NCI-H345 treated with DMSO at 0.1 percent for 48 hours (cell line): ENCODE results near the gene SHROOM1.

ENCODE experiments used
- DNase-seq: peaks from one replicate; lab custom pipeline; 2025; ENCODE audit not compliant: unreplicated experiment; lab: John Stamatoyannopoulos, UW

SHROOM1 gene

DNA sequence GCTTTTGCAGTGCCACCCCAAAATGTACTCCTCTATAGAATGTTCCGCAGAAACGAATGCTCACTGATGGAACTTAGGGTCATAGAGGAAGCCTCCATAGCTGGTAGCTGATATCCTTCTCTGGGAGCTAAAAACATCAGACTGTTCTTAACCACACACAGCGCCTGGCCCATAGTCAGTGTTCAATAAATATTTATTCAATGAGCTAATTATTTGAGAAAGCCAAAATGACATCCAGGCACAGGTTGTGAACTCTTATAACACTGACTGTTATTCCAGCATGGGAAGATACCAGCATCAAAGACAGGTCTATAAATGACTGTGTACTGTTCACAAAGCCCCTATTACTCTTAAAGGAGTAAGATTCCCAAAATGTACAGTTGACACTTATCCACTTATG is 22.9 kb upstream of the SHROOM1 start:
- no peak for DNase-seq

DNA sequence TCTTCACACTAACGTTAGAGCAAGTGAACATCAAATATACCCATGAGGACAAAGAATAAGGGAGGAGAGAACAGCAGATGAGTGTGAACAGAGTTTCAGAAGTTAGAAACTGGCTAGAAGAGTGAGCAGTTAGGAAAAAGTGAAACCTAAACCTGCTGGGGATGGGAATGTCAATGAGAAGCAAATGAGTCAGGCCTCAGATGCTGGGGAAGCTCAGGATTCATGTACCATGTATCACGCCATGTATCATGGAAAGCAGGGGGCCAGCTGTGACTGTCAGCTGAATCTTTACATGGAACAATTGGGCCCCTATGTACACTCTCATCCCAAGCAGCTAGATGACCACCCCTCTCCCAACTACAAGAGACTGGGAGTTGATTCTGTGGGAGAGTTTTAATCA is 19.6 kb upstream of the SHROOM1 start:
- no peak for DNase-seq

DNA sequence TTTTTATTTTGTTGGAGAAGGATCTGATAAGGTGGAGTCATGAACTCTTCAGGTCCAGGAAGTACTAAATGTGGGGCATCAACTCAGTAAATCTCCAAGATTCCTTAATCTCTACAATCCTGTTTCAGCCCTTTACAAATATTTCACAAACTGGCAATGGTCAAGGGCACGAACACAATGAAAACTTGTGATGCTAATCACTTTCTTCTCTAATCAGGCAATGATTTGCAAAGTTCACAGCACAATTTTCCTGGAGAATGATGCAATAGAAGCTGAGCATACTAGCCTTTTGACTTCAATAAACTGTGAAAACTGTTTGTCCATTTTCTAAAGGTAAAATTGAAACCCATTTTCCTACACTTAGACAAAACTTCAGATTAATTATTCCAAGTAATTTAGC is 18.9 kb upstream of the SHROOM1 start:
- DNase-seq, result no peak

DNA sequence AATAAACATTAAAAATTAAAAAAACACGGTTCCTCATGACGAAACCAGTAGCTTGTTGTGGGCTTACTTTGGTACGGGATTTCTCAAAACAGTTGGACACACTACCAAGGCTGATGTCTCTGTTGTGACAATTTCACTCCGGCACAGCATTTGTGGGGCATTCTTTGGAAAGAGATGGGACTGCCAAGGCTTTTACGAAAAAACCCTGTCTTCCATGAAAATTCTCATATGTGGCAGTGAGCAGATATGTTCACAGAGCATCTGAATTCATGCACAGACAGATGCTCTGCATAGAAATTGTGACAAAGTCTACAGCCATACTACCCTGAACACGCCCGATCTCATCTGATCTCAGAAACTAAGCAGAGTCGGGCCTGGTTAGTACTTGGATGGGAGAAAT is 17.8 kb upstream of the SHROOM1 start:
- DNase-seq, result no peak

DNA sequence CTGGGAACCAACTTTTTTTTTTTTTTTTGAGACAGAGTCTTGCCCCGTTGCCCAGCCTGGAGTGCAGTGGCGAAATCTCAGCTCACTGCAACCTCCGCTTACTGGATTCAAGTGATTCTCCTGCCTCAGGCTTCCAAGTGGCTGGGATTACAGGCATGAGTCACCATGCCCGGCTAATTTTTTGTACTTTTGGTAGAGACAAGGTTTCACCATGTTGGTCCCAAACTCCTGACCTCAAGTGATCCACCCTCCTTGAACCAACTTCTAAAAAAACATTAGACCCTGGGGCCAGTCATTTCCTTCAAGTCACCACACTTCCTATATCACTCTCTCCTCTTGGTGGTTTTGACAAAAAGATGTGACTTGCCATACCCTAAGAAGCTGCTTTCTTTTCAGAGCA is 10.9 kb upstream of the SHROOM1 start:
- DNase-seq, result no peak

DNA sequence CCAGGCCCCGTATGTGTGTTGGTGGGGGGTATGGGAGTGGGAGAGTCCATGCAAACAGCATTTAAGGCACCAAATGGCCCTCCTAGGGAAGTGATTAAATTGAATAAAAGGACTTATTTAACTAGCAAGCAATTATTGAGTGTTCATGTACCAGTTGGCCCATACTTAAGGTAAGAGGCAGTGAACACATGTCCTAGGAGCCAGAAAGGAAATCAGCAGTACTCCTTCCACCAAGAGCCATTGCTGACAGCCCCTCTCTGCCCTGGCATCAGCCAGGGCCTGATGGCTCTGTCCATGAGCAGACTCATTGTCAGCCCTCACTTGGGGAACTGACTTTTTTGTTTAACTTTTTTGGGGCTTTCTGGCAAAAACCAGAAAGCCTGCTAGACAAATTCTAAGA is 10.4 kb upstream of the SHROOM1 start:
- no peak for DNase-seq

DNA sequence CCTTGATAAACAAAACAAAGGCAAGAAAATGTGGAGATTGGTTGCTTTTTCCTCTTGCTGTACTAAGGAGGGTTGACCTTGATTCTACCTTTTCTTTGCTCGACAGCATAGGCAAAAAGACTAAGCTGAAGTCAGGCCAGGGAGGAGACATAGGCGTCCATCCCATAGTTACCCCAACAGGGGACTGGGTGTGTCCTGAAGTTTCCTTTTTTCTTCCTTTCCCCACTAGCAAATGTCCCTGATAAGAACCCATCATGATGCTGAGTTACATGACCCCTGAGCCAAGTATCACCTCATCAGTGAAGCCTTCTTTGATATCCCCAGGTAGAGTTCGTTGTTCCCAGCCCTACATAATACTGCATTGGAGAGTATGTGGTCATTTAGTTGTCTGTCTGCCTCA is 9.9 kb upstream of the SHROOM1 start:
- no peak for DNase-seq

DNA sequence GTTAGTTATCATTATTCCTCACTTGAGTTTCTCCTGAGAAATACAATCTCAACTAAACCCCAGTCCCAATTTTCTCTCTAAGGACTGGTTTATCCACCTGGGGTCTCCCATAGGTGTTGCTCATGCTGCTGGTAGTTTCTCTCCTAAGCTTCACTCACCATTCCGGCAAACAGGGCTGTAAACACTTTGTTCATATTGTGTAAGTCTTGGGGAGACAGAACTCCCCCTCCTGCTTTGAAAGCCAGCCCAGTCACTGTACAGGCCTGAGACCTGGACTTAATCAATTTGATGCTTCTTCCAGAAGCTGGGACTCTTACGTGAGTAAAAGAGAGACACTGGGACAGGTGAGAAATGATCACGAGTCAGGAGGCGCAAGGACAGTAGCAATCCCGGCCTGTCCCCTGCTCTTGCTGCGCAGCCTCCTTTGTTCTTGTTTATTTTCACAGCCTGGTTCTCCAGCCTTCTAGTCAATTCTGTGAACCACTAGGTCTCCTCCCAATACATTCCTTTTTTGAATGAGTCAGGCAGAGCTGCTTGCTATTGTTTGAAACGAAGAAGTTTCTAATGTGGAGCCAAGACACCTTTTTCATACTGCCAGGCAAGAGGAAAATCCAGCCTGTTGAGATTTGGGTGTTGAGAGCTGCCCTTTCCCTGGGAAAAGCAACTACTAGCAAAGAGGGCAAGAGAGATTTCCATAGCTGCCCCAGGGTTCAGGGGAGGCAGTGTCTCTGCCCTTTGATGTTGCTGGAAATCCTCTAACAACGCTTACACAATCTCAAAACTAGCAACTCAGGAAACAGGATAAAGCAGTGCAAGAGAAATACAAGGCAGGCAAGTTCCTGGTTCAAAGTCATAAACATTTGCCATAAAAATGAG is 9.2 kb upstream of the SHROOM1 start:
- no peak for DNase-seq

DNA sequence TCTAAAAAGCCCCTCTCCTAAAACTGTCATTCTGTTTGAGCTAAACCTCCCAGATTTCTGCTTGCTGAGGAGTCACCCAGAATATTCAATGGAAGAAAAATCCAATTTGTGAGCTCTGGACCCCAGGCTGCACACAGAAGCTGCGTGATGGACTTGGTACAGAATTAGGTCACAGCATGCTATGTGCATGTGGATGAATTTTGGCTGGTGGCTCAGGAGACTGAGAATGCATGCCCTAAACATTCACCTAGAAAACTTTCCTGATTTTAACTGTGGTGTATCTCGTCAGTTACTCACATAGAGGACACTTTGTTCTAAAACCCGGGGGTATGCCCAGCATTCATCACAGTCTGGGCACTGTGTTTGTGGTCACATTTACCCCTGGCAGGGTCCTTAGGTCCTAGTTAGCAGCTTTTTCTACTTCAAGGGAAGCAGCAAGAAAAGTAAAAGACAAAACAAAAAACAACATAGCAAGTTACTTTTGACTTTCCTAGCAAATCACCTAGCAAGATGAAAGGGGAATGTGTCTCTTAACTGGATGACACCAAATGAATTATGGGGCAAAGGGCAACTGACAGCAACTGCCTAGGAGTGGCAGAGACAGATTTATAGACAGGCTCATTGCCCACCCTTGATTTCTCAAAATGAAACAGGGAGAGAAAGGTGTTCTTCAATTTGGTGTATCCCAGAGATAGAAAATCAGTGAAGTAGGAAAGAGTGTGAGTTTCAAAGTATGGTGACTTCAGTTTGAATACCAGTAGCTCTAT is 8.3 kb upstream of the SHROOM1 start:
- no peak for DNase-seq

DNA sequence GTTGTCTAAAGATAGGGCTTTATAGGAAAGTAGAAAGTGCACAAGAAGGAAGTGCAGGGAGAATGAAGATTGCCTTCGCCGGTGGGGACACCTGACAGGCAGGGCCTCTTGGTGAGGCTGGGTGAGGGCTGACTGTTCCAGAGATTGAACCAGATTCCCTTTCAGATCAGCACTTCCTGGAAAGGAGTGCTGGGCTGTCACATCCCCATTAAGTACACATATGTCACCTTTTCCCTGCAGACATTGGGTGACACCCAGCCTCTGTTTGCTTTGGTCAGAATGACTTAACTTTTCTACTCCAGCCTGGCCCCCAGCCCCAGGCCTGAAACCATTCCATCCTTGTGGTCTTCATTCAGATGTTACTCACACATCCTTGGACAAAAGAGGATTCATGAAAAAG is 7.4 kb upstream of the SHROOM1 start:
- no peak for DNase-seq

DNA sequence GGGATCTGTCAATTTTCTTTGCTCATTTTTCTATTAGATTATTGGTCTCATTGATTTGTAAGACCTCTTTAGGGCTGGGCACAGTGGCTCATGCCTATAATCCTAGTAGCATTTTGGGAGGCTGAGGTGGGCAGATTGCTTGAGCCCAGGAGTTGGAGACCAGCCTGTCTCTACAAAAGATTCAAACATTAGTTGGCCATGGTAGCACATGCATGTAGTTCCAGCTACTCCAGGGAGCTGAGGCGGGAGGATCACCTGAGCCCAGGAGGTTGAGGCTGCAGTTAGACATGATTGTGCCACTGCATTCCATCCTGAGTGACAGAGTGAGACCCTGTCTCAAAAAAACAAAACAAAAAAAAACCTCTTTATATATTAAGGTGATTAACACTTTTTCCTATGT is 6.4 kb upstream of the SHROOM1 start:
- DNase-seq, result no peak

DNA sequence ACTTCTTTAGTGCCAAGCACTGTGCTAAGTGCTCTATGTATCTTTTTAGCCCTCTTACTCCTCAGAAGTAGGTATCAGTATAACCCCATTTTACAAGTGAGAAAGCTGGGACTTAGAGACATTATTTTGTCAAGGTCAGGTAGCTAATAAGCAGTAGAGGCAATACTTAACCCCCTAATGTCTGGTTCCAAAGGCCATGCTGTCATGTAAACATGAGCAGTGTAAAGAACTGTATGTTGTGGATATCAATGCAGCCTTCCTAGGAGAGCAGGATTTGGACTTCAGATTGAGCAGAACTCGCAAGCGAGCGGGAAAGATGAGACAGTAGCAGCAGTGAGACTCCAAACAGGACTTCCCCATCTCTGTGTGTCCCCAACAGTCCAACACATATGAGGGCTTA is 3.6 kb upstream of the SHROOM1 start:
- no peak for DNase-seq

DNA sequence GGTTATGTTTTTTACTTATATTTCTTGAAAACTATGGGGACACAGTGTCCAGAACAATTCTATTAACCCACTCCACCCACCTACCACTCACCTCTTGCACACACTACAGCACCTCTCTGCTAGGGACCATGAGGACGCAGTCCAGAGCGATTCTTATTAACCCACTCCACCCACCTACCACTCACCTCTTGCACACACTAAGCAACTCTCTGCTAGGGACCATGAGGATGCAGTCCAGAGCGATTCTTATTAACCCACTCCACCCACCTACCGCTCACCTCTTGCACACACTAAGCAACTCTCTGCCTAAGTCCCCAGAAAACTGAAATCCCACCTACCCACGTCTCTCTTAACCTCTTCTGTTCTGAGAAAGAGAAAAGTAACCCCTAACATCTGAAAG is 2.2 kb upstream of the SHROOM1 start:
- DNase-seq, result no peak

DNA sequence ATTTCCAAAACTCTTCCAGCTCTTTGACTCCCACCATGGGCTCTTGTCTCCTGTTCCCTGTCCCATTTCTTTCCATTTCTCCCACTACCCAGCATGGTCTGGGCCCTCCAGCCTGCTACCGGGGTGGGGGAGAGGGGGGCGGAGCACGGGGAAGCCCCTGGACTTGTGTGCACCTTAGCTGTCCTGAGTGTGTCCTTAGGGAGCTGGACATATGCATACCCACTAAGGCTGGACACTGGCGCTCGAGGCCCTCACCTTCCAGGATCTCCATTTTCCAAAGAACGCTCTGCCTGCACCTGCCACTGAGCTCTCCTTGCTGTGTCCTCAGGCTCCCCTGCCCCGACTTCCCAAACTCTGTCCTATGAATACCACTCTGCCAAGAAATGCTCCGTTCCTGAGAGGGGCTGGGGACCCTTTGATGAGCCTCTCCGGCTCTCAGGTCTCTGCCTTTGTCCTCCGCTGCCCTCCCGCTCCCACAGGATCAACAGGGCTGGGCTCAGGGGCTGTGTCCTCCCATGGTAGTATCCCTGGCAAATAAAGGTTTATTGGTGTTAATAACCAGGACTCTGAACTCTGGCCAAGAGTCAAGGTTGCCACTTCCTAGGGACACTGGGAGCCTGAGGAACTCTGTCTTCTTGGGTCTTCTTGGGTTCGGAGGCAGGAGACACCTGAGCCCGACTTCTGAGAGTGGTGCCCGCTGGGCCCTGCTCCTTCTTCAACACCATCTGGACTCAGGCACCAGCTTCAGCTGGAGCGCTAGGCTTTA is 831 bp upstream of the SHROOM1 start:
- no peak for DNase-seq

DNA sequence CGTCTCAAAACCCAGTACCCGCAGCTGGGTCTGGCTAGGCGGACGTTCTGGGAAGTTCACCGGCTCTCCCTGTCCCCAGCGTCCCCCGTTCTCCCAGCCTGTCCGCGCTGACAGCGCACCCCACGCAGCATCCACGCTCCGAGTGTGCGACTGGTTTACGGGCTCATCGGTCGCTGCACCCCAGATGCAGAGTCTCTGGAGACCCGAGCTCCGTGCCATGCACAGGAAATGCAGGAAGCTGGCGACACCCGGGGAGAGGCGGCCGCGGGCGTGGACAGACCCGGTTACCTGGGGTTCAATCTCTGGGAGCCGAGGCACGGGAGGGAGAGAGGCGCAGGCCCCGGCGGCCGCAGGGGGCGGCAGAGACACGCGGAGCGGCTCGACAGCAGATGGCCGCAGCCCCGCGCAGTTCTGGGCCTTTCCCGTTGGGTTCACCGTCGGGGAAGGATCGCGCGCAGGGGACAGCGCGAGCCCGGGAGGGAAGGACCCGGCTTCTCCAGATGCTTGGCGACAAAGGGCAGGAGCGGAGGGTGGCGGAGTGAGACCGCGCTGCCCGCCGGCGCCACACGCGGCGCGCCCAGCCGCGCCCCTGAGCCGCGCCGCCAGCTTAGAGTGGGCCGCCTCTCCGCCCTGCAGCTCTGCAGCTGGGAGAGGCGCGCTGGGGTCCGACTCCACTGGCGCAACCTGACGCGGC is 558 bp downstream of the SHROOM1 start:
- peak; percentile 19 for DNase-seq

DNA sequence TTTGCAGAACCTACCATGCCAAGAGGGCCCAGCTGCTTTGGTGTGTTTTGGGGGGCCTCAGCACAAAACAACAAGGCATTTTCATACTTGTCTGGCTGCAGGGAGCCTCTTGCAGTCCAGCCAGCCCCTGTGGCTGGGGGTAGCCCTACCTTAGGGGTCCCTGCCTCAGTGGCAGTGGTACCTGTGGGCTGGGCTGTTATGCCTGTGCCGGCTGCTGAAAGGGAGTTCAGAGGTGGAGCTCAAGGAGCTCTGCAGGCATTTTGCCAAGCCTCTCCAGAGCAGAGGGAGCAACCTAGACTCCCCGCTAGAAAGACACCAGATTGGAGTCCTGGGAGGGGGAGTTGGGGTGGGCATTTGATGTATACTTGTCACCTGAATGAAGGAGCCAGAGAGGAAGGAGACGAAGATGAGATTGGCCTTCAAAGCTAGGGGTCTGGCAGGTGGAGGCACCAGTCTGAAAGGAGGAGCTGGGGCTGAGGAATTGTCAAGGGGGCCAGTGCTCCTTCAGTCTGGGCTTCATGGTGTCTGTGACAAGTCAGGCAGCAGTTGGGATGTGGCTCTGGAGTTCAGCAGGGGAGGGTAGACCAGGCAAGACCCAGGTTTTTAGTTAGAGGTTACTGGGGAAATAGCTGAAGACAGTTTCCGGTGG is 1.5 kb downstream of the SHROOM1 start:
- no peak for DNase-seq

DNA sequence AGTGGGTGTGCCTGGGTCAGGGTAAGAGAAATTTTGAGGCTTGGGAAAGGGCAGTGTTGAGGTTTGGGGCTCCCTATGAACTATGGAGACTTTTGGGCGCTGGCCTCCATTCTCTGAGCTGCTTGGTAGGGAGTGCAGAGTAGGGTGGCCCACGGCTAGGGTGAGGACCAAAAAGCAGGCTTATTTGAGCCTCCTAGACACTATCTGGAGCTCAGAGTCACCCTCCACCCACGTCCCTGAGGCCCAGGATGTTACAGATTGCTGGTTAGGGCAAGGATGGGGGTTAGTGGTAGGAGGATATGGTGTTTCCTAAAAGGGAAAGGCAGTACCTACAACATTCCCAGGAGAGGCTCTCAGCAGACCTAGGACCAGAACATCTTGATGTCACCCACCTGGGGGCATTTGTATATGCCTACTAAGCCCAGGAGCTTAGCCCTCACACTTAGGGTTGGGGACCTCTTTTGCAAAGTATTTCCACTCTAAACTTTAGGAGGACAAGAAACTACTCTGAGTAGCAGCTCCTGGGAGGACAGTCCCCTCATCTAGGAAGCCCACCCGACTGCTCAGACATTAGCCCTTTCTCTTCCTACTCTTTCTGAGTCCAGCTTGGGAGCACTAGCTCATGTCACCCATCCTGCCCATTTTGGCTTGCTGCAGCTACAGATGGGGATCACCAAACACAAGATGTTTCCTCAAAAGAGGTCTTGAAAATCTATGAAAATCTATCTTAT is 2.3 kb downstream of the SHROOM1 start:
- DNase-seq, result no peak

DNA sequence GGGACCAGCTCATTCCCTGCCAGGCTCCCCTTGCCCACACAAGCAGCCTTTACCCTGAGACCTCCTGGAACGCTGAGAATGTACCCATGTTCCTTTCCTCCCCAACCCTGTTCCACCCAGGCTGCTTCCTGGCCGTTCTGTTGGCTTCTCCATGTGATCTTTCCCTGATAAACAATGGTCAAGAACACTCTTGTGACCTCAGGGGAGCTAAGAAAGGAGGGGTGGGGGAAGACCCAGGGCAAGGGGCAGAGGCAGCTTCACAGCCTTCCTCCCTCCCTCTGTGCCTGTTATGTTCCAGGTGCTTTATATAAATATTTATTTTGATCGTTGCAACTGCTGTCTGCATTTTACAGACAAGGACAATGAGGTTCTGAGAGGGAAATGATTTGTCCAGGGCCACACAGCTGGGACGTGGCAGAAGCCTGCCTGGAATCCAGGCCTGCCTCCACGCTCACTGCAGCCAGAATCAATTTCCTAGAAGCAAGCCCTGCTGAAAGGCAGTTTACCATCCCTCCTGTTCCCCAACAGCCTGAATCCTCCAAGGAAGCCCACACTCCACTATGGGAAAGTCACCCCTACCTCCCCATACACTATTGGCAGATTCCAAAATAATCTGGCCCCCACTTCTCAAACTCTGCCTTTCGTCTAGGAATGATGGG is 3.9 kb downstream of the SHROOM1 start:
- no peak for DNase-seq

DNA sequence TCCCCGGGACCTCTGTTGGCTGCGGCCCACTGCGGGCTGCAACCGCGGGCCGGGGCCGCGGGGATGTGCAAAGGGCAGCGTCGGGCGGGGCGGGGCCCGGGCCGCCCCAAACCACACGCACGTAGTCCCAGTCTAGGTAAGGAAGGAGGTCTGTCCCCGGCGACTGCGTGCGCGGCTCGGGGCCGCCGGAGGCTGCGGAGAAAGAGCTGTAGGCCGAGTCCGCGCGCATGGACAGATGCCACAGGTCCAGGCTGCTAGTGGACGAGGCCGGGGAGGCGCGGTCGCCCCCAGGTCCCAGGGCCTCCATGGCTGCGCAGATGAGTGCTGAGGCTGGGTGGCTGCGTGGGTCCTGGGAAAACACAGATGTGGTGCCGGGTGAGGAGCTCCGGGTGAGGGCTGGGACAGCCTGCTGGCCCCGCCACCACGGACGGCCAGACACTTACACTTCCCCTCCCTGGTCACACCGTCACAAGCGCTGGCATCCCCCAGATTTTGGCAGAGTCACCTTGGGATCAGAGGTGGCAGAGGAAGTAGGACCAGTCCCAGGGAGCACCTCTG is 4.5 kb downstream of the SHROOM1 start:
- no peak for DNase-seq
